Kidney (tissue), 14 donors: Measurements from ENCODE around the gene AQP12A. TPM values are rescaled to one million over a fixed set of nuclear protein-coding genes. Genes with fewer than 3 reads are reported as not detected.
"Not testable (repeated sequence)": the region's sequence is repeated elsewhere in the genome, so short reads cannot be mapped to it uniquely, and the experiment has no call there.

Experiments used
- DNase-seq, 5 donors: peaks; one replicate each; pipeline ENCODE4 v3.0.0-alpha.2; 2013 to 2020
- FAIRE-seq: peaks from 2 replicates; lab custom pipeline; 2012; peaks lifted over from hg19 to GRCh38; lab: Jason Lieb, UNC
- H3K27ac ChIP-seq, 2 donors: one replicate each; pipeline ENCODE4 v1.7.0; 2013; ENCODE audit warnings: low read depth in 2 of 2, low read length in 2 of 2, inconsistent platforms in 1 of 2
- H3K27me3 ChIP-seq: one replicate; pipeline ENCODE4 v1.7.1; 2013; ENCODE audit warnings: low read length, inconsistent platforms; ENCODE audit not compliant: control insufficient read depth, insufficient read depth
- H3K36me3 ChIP-seq, 3 donors: one replicate each; pipeline versions ENCODE4 v1.7.0 to v1.7.1; 2013; ENCODE audit warnings: low read length in 3 of 3, control low read depth in 1 of 3, inconsistent platforms in 1 of 3; ENCODE audit not compliant: insufficient read depth in 3 of 3, control insufficient read depth in 2 of 3
- H3K4me1 ChIP-seq, 3 donors: one replicate each; pipeline versions ENCODE4 v1.7.0 to v1.7.1; 2013; ENCODE audit warnings: low read length in 3 of 3, inconsistent platforms in 1 of 3, low read depth in 1 of 3; ENCODE audit not compliant: control insufficient read depth in 2 of 3, insufficient read depth in 2 of 3
- H3K4me3 ChIP-seq, 3 donors: one replicate each; pipeline versions ENCODE4 v1.7.0 to v1.8.1; 2013; ENCODE audit warnings: low read length in 3 of 3, control low read depth in 1 of 3, inconsistent platforms in 1 of 3
- H3K9ac ChIP-seq, 3 donors: one replicate each; pipeline versions ENCODE4 v1.7.0 to v1.7.1; 2013; ENCODE audit warnings: low read length in 3 of 3, control low read depth in 1 of 3, inconsistent platforms in 1 of 3
- H3K9me3 ChIP-seq, 3 donors: one replicate each; pipeline versions ENCODE4 v1.7.0 to v1.7.1; 2013; ENCODE audit warnings: low read length in 3 of 3, control low read depth in 1 of 3, inconsistent platforms in 1 of 3; ENCODE audit not compliant: control insufficient read depth in 2 of 3, insufficient read depth in 1 of 3
- intact Hi-C: fragments of 100-400 bp; cut with DNase I; formaldehyde crosslinking; loops from one replicate; pipeline ENCODE4 v1.11.1; 2022
- polyA plus RNA-seq: library from polyadenylated mRNA; stranded (reverse); fragments of 350-450 nt; fragmentation: Illumina TruSeq; extraction: RNeasy Lipid Tissue Mini Kit (QIAGEN cat#74804); gene quantifications from one replicate; pipeline ENCODE4 v1.2.3, GENCODE V29; 2014; ENCODE audit warnings: low read depth, low replicate concordance; ENCODE audit not compliant: insufficient read depth
- total RNA-seq: library from RNA; stranded (reverse); fragmentation: NEBNext Ultra II Directional; extraction: Animal tissue kit (Norgen Biotek cat#: 25700); gene quantifications from one replicate; pipeline ENCODE4 v1.2.1, GENCODE V29; 2021
- TF ChIP-seq, protein P1 (sequence below): IDR thresholded peaks from 3 replicates; pipeline ENCODE4 v1.5.1; 2012; ENCODE audit warnings: mild to moderate bottlenecking, moderate library complexity, borderline replicate concordance; ENCODE audit not compliant: insufficient read depth; ENCODE audit errors: extremely low read depth
- donor health status: control.
- donor health status: control.
- donor health status: control.
- donor health status: control.
- donor health status: control.
- donor health status: DM: yes; HTN: yes; CAD: no.
- donor health status: Normal renal cell carcinoma (clear cell type).

Gene AQP12A
- total and polyA plus RNA-seq, 2 donors from 2014 or later = not detected

DNA sequence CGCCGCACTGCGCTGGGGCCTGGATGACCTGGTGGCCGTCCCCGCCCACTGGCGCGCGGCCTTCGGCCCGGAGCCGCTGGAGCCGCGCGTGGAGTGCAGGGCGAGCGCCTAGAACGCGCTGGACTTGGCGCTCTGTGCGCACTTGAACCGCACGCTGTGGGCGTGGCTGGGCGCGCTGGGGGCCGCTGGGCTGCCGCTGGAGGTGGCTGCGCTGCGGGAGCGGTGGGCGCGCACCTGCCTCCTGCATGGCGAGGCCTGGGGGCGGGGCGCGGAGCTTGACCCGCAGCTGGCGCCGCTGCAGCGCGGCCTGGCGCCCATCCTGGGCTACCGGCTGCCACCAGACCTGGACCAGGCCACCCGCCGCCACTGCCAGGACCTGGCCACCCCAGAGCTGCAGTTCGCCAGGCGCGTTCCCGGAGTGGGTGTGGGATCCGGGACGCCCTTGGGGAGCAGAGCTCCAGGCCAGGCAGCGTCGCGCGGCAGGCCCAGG, 18.9 kb upstream of the AQP12A start:
- TF ChIP-seq, protein P1, sequence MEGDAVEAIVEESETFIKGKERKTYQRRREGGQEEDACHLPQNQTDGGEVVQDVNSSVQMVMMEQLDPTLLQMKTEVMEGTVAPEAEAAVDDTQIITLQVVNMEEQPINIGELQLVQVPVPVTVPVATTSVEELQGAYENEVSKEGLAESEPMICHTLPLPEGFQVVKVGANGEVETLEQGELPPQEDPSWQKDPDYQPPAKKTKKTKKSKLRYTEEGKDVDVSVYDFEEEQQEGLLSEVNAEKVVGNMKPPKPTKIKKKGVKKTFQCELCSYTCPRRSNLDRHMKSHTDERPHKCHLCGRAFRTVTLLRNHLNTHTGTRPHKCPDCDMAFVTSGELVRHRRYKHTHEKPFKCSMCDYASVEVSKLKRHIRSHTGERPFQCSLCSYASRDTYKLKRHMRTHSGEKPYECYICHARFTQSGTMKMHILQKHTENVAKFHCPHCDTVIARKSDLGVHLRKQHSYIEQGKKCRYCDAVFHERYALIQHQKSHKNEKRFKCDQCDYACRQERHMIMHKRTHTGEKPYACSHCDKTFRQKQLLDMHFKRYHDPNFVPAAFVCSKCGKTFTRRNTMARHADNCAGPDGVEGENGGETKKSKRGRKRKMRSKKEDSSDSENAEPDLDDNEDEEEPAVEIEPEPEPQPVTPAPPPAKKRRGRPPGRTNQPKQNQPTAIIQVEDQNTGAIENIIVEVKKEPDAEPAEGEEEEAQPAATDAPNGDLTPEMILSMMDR = no peak
- no peak overlapping the region for H3K9ac ChIP-seq
- DNase-seq (peak in 3 of 5 donors; percentile 30 to 45 (median 42)), FAIRE-seq (no peak)
- H3K27ac ChIP-seq = no peak overlapping the region
- intact Hi-C loops = no loop called here
- no peaks in the 10 kb centered on the region for H3K36me3 ChIP-seq
- H3K27me3 ChIP-seq = peaks cover 4% of the 10 kb centered on the region
- no peaks in the 10 kb centered on the region for H3K9me3 ChIP-seq
- no peak overlapping the region for H3K4me3 ChIP-seq
- no peaks in the 10 kb centered on the region for H3K4me1 ChIP-seq

DNA sequence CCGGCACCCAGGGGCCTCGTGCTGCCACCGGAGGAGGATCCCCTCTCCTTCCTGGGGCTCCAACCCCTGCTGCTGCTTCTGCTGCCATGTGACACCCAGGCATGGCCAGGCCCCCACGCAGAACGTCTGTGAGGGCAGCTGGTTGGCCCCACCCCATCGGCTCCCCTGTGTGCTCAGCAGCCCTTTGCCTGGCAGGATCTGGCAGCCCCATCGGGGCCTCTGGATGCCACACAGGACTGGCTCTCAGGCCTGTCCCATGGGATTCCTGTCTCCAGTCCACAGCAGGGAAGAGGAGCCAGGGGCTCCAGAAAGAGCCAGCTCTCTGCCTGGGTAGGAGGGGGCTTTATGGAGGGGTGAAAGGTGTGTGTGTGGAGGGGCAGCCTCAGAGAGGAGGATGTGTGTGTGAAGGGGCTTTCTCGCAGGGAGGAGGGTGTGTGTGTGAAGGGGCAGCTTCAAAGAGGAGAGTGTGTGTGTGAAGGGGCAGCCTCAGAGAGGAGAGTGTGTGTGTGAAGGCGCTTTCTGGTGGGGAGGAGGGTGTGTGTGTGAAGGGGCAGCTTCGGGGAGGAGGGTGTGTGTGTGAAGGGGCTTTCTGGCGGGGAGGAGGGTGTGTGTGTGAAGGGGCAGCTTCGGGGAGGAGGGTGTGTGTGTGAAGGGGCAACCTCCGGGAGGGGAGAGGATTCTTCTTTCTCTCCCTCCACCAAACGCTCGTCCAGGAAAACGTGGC, 17.0 kb upstream of the AQP12A start:
- H3K9me3 ChIP-seq, H3K9ac ChIP-seq, H3K27ac ChIP-seq, H3K36me3 ChIP-seq, H3K27me3 ChIP-seq, H3K4me3 ChIP-seq, intact Hi-C loops, FAIRE-seq, H3K4me1 ChIP-seq: not testable (repeated sequence)
- DNase-seq = peak in 3 of 5 donors; percentile 6 to 43 (median 11)

DNA sequence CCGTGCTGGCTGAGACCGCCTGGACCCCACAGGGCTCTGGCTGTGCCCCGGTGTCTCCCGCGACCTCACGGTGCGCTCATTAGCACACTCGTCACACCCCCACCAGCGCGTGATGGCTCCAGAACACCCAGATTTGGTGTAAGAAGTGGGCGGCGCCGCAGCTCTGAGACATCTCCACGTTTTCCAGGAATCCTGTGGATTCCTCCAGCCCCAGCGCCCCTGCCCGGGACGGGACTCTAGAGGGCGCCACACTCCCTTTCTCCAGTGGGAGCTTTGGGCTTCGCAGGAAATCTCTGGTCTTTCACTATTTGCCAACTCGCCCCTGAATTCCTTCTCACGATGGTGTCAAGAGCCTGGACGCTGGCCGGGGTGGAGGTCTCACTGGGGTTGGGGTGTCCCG, 16.3 kb upstream of the AQP12A start:
- H3K27ac ChIP-seq, H3K9ac ChIP-seq, H3K4me3 ChIP-seq, H3K36me3 ChIP-seq, DNase-seq, H3K27me3 ChIP-seq, FAIRE-seq, H3K9me3 ChIP-seq, H3K4me1 ChIP-seq, intact Hi-C loops: not testable (repeated sequence)

DNA sequence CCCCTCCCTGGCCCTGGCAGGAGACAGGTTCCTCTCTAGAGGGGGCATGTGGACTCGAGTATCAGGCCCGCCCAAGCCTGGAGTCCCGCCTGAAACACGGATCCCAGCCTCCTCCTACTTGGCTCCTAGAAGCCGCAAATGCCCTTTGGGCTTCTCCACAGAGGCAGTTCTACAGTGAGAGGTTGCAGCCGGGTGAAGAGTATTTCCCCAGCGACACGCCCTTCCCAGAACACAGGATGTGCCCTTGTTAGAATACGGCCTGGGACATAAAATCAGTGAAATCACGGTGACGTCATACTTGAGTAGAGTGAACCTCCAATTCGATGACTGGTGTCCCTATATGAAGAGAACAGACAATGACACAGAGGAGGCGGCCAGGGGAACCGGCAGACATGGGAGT, 13.6 kb upstream of the AQP12A start:
- H3K4me3 ChIP-seq, H3K9me3 ChIP-seq, H3K36me3 ChIP-seq, DNase-seq, H3K27ac ChIP-seq, H3K4me1 ChIP-seq, H3K27me3 ChIP-seq, FAIRE-seq, intact Hi-C loops, H3K9ac ChIP-seq: not testable (repeated sequence)

DNA sequence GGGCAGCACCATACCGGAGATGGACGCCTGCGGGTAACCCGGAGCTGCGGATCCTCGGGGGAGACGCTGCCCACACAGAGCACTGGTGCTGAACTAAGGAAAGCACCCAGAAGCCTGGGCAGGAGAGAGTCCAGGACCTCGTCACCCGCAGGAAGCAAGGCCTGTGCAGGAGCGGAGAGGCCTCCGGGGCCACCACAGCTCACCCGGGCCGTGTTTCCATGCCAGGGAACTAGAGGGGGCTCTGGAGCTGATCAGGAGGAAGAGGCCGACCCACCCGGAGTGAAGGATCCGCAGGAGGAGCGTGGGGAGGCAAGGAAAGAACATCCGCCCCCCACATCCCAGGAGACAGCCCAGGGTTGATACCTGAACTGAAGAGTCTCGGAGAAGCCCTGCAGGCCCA, 12.8 kb upstream of the AQP12A start:
- H3K4me3 ChIP-seq, H3K9ac ChIP-seq, H3K9me3 ChIP-seq, FAIRE-seq, H3K27ac ChIP-seq, H3K4me1 ChIP-seq, intact Hi-C loops, DNase-seq, H3K36me3 ChIP-seq, H3K27me3 ChIP-seq: not testable (repeated sequence)

DNA sequence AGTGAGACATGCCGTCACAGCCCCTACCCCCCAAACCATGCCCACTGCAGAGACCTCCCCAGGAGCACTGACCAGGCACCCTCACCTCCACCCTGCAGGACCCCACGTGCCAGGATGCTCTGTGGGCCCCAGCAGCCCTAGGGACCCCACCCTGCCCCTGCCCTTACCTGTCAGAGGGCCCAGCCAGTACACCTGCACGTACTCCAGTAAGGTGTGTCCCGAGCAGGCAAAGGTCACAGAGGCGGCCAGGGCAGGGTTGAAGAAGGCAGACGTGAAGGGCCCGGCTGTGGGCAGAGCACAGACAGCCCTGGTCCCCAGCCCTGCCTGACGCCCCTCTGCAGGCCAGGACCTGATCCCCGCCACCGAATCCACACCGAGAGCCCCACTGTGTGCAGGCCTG, 11.5 kb upstream of the AQP12A start:
- H3K27ac ChIP-seq, H3K36me3 ChIP-seq, DNase-seq, H3K9me3 ChIP-seq, H3K9ac ChIP-seq, H3K4me1 ChIP-seq, intact Hi-C loops, FAIRE-seq, H3K27me3 ChIP-seq, H3K4me3 ChIP-seq: not testable (repeated sequence)

DNA sequence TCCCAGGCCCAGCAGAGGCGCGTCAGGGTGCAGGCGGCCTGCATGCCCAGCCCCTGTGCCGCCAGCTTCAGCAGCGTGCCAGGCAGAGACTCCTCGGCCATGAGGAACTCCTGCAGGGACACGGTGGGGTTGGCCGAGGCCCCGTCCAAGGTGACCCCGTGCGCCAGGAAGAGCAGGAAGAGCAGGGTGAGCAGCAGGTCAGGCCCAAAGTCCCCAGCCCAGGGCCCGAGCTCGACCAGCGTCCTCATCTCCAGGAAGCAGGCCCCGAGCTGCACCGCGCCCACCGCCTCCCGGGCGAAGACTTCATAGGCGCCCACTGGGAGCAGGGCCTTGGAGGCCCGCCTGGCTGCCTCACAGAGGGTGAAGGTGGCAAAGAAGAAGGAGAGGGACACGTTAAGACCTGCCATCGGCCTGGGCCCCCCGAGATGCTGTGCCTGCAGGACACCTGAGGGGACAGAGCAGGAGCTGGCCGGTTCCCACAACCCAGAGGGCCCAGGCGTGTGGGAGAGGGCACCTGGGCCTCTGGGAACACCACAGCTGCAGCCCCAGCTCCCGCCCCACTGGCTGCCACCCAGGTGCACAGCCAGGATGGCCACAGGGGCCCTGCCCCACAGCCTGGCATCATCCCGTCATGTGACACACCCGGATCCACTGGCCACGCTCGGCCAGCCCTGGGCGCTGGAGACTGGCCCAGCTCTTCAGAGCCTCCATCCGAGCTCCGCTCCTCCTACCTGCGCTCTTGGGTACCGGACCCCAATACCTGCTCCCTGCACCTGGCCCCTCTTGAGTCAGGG, 9.0 kb upstream of the AQP12A start, which contains the start of gene AQP12B:
Gene AQP12B, minus strand, starts transcription at position 455 of the 794 bp plus-strand sequence. Its CDS starts 48 bp downstream, at position 407.
- H3K27me3 ChIP-seq, H3K4me3 ChIP-seq, H3K9me3 ChIP-seq, intact Hi-C loops, H3K4me1 ChIP-seq, H3K9ac ChIP-seq, H3K36me3 ChIP-seq, FAIRE-seq, H3K27ac ChIP-seq: not testable (repeated sequence)
- peak in 1 of 5 donors; percentile 42 for DNase-seq
